ENCODE data around the gene SCP2D1. TPM values are rescaled to one million over a fixed set of nuclear protein-coding genes. Genes with fewer than 3 reads are reported as not detected.

The SCP2D1 gene
- total RNA-seq, 1 experiment from 2014 or later = not detected

GRCh38 chr20:18857640-18858039, 44.1 kb downstream of the SCP2D1 start:
- Histone ChIP-seq H3K4me1 (ENCODE audit: control insufficient read depth in 1 of 2, insufficient read depth in 2 of 2, low read length in 2 of 2) (no peaks in the 10 kb centered on the region), H3K36me3 (ENCODE audit: control insufficient read depth in 1 of 2, insufficient read depth in 2 of 2, low read length in 2 of 2) (no peaks in the 10 kb centered on the region), H3K4me2 (ENCODE audit: low read length) (no peak overlapping the region), H2AFZ (ENCODE audit: low read depth, low read length, poor library complexity, severe bottlenecking) (no peak overlapping the region), H3K9me3 (ENCODE audit: control insufficient read depth in 1 of 2, insufficient read depth in 1 of 2, low read depth in 1 of 2, low read length in 2 of 2) (no peaks in the 10 kb centered on the region), H3K27ac (ENCODE audit: low read depth, low read length) (no peak overlapping the region), H3K9ac (ENCODE audit: low read length) (no peak overlapping the region), H3K27me3 (ENCODE audit: insufficient read depth, low read length) (peaks cover 5% of the 10 kb centered on the region), H3K79me2 (ENCODE audit: insufficient read depth, low read length) (no peaks in the 10 kb centered on the region), H3K4me3 (replicated peaks in 1 of 2; ENCODE audit: low read depth in 1 of 2, low read length in 2 of 2) (no peak overlapping the region), H4K20me1 (ENCODE audit: insufficient read depth) (no peaks in the 10 kb centered on the region), H3K9me2 (ENCODE audit: insufficient read depth) (no peaks in the 10 kb centered on the region)
- ATAC-seq (no peak), DNase-seq (ENCODE audit: low read depth, low spot score) (no peak)
- TF ChIP-seq TCF7L2 (IDR thresholded peaks at IDR 0.05; ENCODE audit: borderline replicate concordance, extremely low read depth, insufficient read depth, insufficient read length) = no peak
- TF ChIP-seq ATF3 (IDR thresholded peaks at IDR 0.05) = no peak
- TF ChIP-seq CBX3 (IDR thresholded peaks at IDR 0.05; ENCODE audit: low read depth) = no peak
- no peak for TF ChIP-seq CEBPB (IDR thresholded peaks at IDR 0.05; ENCODE audit: low read depth)
- TF ChIP-seq ELF1 (IDR thresholded peaks at IDR 0.05; ENCODE audit: borderline replicate concordance, low read depth) = no peak
- no peak for TF ChIP-seq YY1 (IDR thresholded peaks at IDR 0.05; ENCODE audit: extremely low read depth, insufficient replicate concordance, low read depth, low read length)
- TF ChIP-seq SIN3A (IDR thresholded peaks at IDR 0.05; ENCODE audit: low read depth) = no peak
- no peak for TF ChIP-seq EZH2 (IDR thresholded peaks at IDR 0.05)
- no peak for TF ChIP-seq POLR2AphosphoS5 (IDR thresholded peaks at IDR 0.05; ENCODE audit: low read depth, low read length)
- no peak for TF ChIP-seq SP1 (IDR thresholded peaks at IDR 0.05; ENCODE audit: low read depth)
- no peak for TF ChIP-seq MAX (IDR thresholded peaks at IDR 0.05)
- TF ChIP-seq JUND (IDR thresholded peaks at IDR 0.05) = no peak
- TF ChIP-seq SRF (IDR thresholded peaks at IDR 0.05; ENCODE audit: low read depth) = no peak
- TF ChIP-seq CTCF (IDR thresholded peaks at IDR 0.05 in 2 of 3, conservative IDR thresholded peaks at IDR 0.05 in 1 of 3; ENCODE audit: borderline replicate concordance in 1 of 3, insufficient read depth in 1 of 3, low read depth in 2 of 3, low read length in 2 of 3) = no peak
- TF ChIP-seq ZFX (IDR thresholded peaks at IDR 0.05) = no peak
- TF ChIP-seq FOSL1 (IDR thresholded peaks at IDR 0.05; ENCODE audit: low read depth) = no peak
- no peak for TF ChIP-seq POLR2A (IDR thresholded peaks at IDR 0.05; ENCODE audit: borderline replicate concordance, extremely low read depth, insufficient read depth, insufficient read length)
- TF ChIP-seq EZH2phosphoT487 (IDR thresholded peaks at IDR 0.05; ENCODE audit: borderline replicate concordance) = no peak
- TF ChIP-seq, protein P1, sequence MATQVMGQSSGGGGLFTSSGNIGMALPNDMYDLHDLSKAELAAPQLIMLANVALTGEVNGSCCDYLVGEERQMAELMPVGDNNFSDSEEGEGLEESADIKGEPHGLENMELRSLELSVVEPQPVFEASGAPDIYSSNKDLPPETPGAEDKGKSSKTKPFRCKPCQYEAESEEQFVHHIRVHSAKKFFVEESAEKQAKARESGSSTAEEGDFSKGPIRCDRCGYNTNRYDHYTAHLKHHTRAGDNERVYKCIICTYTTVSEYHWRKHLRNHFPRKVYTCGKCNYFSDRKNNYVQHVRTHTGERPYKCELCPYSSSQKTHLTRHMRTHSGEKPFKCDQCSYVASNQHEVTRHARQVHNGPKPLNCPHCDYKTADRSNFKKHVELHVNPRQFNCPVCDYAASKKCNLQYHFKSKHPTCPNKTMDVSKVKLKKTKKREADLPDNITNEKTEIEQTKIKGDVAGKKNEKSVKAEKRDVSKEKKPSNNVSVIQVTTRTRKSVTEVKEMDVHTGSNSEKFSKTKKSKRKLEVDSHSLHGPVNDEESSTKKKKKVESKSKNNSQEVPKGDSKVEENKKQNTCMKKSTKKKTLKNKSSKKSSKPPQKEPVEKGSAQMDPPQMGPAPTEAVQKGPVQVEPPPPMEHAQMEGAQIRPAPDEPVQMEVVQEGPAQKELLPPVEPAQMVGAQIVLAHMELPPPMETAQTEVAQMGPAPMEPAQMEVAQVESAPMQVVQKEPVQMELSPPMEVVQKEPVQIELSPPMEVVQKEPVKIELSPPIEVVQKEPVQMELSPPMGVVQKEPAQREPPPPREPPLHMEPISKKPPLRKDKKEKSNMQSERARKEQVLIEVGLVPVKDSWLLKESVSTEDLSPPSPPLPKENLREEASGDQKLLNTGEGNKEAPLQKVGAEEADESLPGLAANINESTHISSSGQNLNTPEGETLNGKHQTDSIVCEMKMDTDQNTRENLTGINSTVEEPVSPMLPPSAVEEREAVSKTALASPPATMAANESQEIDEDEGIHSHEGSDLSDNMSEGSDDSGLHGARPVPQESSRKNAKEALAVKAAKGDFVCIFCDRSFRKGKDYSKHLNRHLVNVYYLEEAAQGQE (IDR thresholded peaks at IDR 0.05; ENCODE audit: low read depth) = no peak
- CTCF ChIA-PET = no interaction called here
- intact Hi-C loops (cut with micrococcal nuclease) = no loop called here
- POLR2A ChIA-PET = no interaction called here
- RAD21 ChIA-PET (ENCODE audit: low non-redundant PET in 1 of 2, low total read pairs in 2 of 2, uncharacterized antibody in 2 of 2, unreplicated experiment in 2 of 2) = no interaction called here
- no TSS peak for BruUV-seq (replicated peaks)
